Measurements from ENCODE around the gene DUSP21. TPM values are rescaled to one million over a fixed set of nuclear protein-coding genes. Genes with fewer than 3 reads are reported as not detected.
"Not testable (repeated sequence)": the region's sequence is repeated elsewhere in the genome, so short reads cannot be mapped to it uniquely, and the experiment has no call there.

Gene DUSP21
- not detected for total RNA-seq
- 0 reads per million in 2 donors for total RNA-seq

GRCh38 chrX:44843753-44844152 lies at the start of gene DUSP21:
Gene DUSP21, plus strand, starts transcription at chrX:44844021. Its CDS starts 112 bp downstream, at chrX:44844133.
- no peak within 1 kb of the TSS for H3K4me3 Mint-ChIP-seq

GRCh38 chrX:44795945-44796450 lies 47.8 kb upstream of the DUSP21 start:
- DNase-seq (no peak), ATAC-seq (no peak)
- Mint-ChIP-seq H3K27ac (no peak overlapping the region), H3K27me3 (no peaks in the 10 kb centered on the region), H3K36me3 (ENCODE audit: low read depth) (no peaks in the 10 kb centered on the region), H3K4me1 (no peaks in the 10 kb centered on the region), H3K4me3 (no peak overlapping the region)
- H3K9me3 ChIP-seq (ENCODE audit: control insufficient read depth, low read length, poor library complexity, severe bottlenecking), result no peaks in the 10 kb centered on the region

More at GRCh38 chrX:44843753-44844152, at the start of gene DUSP21:
- DNase-seq (no peak), ATAC-seq (no peak)
- no peaks in the 10 kb centered on the region for H3K27me3 Mint-ChIP-seq
- H3K9me3 ChIP-seq (ENCODE audit: control insufficient read depth, low read length, poor library complexity, severe bottlenecking), result no peaks in the 10 kb centered on the region
- no peaks in the 10 kb centered on the region for H3K4me1 Mint-ChIP-seq
- H3K27ac Mint-ChIP-seq, result no peak within 1 kb of the TSS
- no peaks in the 10 kb centered on the region for H3K36me3 Mint-ChIP-seq (ENCODE audit: low read depth)

- Mint-ChIP-seq H3K4me1 (no peaks in the 10 kb centered on the region), H3K36me3 (ENCODE audit: low read depth) (no peaks in the 10 kb centered on the region), H3K4me3 (no peak overlapping the region), H3K27me3 (no peaks in the 10 kb centered on the region), H3K27ac (no peak overlapping the region)
- no peak for ATAC-seq
- no peaks in the 10 kb centered on the region for H3K9me3 ChIP-seq (ENCODE audit: control insufficient read depth, low read length, poor library complexity, severe bottlenecking)
- no peak for DNase-seq
Measured at GRCh38 chrX:44802613-44803012, 41.2 kb upstream of the DUSP21 start.

GRCh38 chrX:44815681-44816080 lies 28.1 kb upstream of the DUSP21 start:
- H3K36me3 Mint-ChIP-seq (ENCODE audit: low read depth), result no peaks in the 10 kb centered on the region
- H3K27me3 Mint-ChIP-seq, result no peaks in the 10 kb centered on the region
- no peak for ATAC-seq
- no peaks in the 10 kb centered on the region for H3K9me3 ChIP-seq (ENCODE audit: control insufficient read depth, low read length, poor library complexity, severe bottlenecking)
- no peak for DNase-seq
- no peak overlapping the region for H3K4me3 Mint-ChIP-seq
- H3K4me1 Mint-ChIP-seq, result no peaks in the 10 kb centered on the region
- H3K27ac Mint-ChIP-seq, result no peak overlapping the region

- H3K4me1 Mint-ChIP-seq, result no peaks in the 10 kb centered on the region
- no peak overlapping the region for H3K27ac Mint-ChIP-seq
- H3K27me3 Mint-ChIP-seq, result no peaks in the 10 kb centered on the region
- no peaks in the 10 kb centered on the region for H3K9me3 ChIP-seq (ENCODE audit: control insufficient read depth, low read length, poor library complexity, severe bottlenecking)
- H3K36me3 Mint-ChIP-seq (ENCODE audit: low read depth), result no peaks in the 10 kb centered on the region
- H3K4me3 Mint-ChIP-seq, result no peak overlapping the region
- no peak for ATAC-seq
- no peak for DNase-seq
Measured at GRCh38 chrX:44816367-44816766, 27.5 kb upstream of the DUSP21 start.

- no peaks in the 10 kb centered on the region for H3K36me3 Mint-ChIP-seq (ENCODE audit: low read depth)
- DNase-seq (no peak), ATAC-seq (no peak)
- no peaks in the 10 kb centered on the region for H3K4me1 Mint-ChIP-seq
- no peak overlapping the region for H3K4me3 Mint-ChIP-seq
- no peaks in the 10 kb centered on the region for H3K27me3 Mint-ChIP-seq
- H3K27ac Mint-ChIP-seq, result no peak overlapping the region
- no peaks in the 10 kb centered on the region for H3K9me3 ChIP-seq (ENCODE audit: control insufficient read depth, low read length, poor library complexity, severe bottlenecking)
Measured at GRCh38 chrX:44817029-44817428, 26.8 kb upstream of the DUSP21 start.

- H3K36me3 Mint-ChIP-seq (ENCODE audit: low read depth), result no peaks in the 10 kb centered on the region
- no peaks in the 10 kb centered on the region for H3K27me3 Mint-ChIP-seq
- H3K9me3 ChIP-seq (ENCODE audit: control insufficient read depth, low read length, poor library complexity, severe bottlenecking), result no peaks in the 10 kb centered on the region
- no peak overlapping the region for H3K4me3 Mint-ChIP-seq
- no peaks in the 10 kb centered on the region for H3K4me1 Mint-ChIP-seq
- no peak for DNase-seq
- ATAC-seq, result no peak
- no peak overlapping the region for H3K27ac Mint-ChIP-seq
Measured at GRCh38 chrX:44822601-44823000, 21.2 kb upstream of the DUSP21 start.

- not testable (repeated sequence) for H3K9me3 ChIP-seq (ENCODE audit: control insufficient read depth, low read length, poor library complexity, severe bottlenecking); H3K4me3 Mint-ChIP-seq; H3K27ac Mint-ChIP-seq; H3K4me1 Mint-ChIP-seq; DNase-seq; ATAC-seq; H3K27me3 Mint-ChIP-seq; H3K36me3 Mint-ChIP-seq (ENCODE audit: low read depth)
Measured at GRCh38 chrX:44823193-44823592, 20.6 kb upstream of the DUSP21 start.

GRCh38 chrX:44828008-44828605 lies 15.7 kb upstream of the DUSP21 start:
- H3K4me3 Mint-ChIP-seq, result no peak overlapping the region
- H3K9me3 ChIP-seq (ENCODE audit: control insufficient read depth, low read length, poor library complexity, severe bottlenecking), result no peaks in the 10 kb centered on the region
- ATAC-seq, result no peak
- no peaks in the 10 kb centered on the region for H3K27me3 Mint-ChIP-seq
- no peaks in the 10 kb centered on the region for H3K4me1 Mint-ChIP-seq
- H3K27ac Mint-ChIP-seq, result no peak overlapping the region
- DNase-seq, result no peak
- no peaks in the 10 kb centered on the region for H3K36me3 Mint-ChIP-seq (ENCODE audit: low read depth)

GRCh38 chrX:44829832-44830231 lies 14.0 kb upstream of the DUSP21 start:
- no peaks in the 10 kb centered on the region for H3K27me3 Mint-ChIP-seq
- H3K36me3 Mint-ChIP-seq (ENCODE audit: low read depth), result no peaks in the 10 kb centered on the region
- H3K27ac Mint-ChIP-seq, result no peak overlapping the region
- no peak for ATAC-seq
- no peaks in the 10 kb centered on the region for H3K4me1 Mint-ChIP-seq
- no peaks in the 10 kb centered on the region for H3K9me3 ChIP-seq (ENCODE audit: control insufficient read depth, low read length, poor library complexity, severe bottlenecking)
- no peak overlapping the region for H3K4me3 Mint-ChIP-seq
- no peak for DNase-seq

GRCh38 chrX:44842550-44843317 lies 1.1 kb upstream of the DUSP21 start:
- no peak for DNase-seq
- ATAC-seq, result no peak
- H3K4me3 Mint-ChIP-seq, result no peak overlapping the region
- no peaks in the 10 kb centered on the region for H3K27me3 Mint-ChIP-seq
- H3K9me3 ChIP-seq (ENCODE audit: control insufficient read depth, low read length, poor library complexity, severe bottlenecking), result no peaks in the 10 kb centered on the region
- no peak overlapping the region for H3K27ac Mint-ChIP-seq
- H3K4me1 Mint-ChIP-seq, result no peaks in the 10 kb centered on the region
- no peaks in the 10 kb centered on the region for H3K36me3 Mint-ChIP-seq (ENCODE audit: low read depth)

- Mint-ChIP-seq H3K4me3 (no peak overlapping the region), H3K27me3 (no peaks in the 10 kb centered on the region), H3K27ac (no peak overlapping the region), H3K4me1 (no peaks in the 10 kb centered on the region), H3K36me3 (ENCODE audit: low read depth) (no peaks in the 10 kb centered on the region)
- DNase-seq (no peak), ATAC-seq (no peak)
- H3K9me3 ChIP-seq (ENCODE audit: control insufficient read depth, low read length, poor library complexity, severe bottlenecking), result no peaks in the 10 kb centered on the region
Measured at GRCh38 chrX:44843318-44843702, 511 bp upstream of the DUSP21 start.

- no peak overlapping the region for H3K27ac Mint-ChIP-seq
- no peaks in the 10 kb centered on the region for H3K36me3 Mint-ChIP-seq (ENCODE audit: low read depth)
- no peak for ATAC-seq
- no peaks in the 10 kb centered on the region for H3K9me3 ChIP-seq (ENCODE audit: control insufficient read depth, low read length, poor library complexity, severe bottlenecking)
- H3K4me1 Mint-ChIP-seq, result no peaks in the 10 kb centered on the region
- DNase-seq, result no peak
- H3K4me3 Mint-ChIP-seq, result no peak overlapping the region
- no peaks in the 10 kb centered on the region for H3K27me3 Mint-ChIP-seq
Measured at GRCh38 chrX:44844204-44844603, 383 bp downstream of the DUSP21 start.

GRCh38 chrX:44850891-44851290 lies 7.1 kb downstream of the DUSP21 start:
- ATAC-seq; H3K9me3 ChIP-seq (ENCODE audit: control insufficient read depth, low read length, poor library complexity, severe bottlenecking); H3K4me3 Mint-ChIP-seq; H3K4me1 Mint-ChIP-seq; H3K27ac Mint-ChIP-seq; H3K27me3 Mint-ChIP-seq; DNase-seq; H3K36me3 Mint-ChIP-seq (ENCODE audit: low read depth): not testable (repeated sequence)

All from T-helper 17 cell (primary cell).